ENCODE measurements around the gene PHLDA2. TPM values are rescaled to one million over a fixed set of nuclear protein-coding genes. Genes with fewer than 3 reads are reported as not detected.

PHLDA2 gene
- total and polyA plus RNA-seq, 12 donors: 0.11 to 8.9 (median 2.1) TPM; not detected in 3

GRCh38 chr11:2916892-2917645 lies 12.2 kb downstream of the PHLDA2 start:
- no peaks in the 10 kb centered on the region for H3K9me3 ChIP-seq (replicated peaks in 1 of 3)
- no peak overlapping the region for H3K4me3 ChIP-seq
- no peak overlapping the region for H3K27ac ChIP-seq
- no peak for DNase-seq
- TF ChIP-seq POLR2A (IDR thresholded peaks at IDR 0.05): no peak
- TF ChIP-seq CTCF (IDR thresholded peaks at IDR 0.05): no peak
- no peaks in the 10 kb centered on the region for H3K27me3 ChIP-seq
- intact Hi-C loops (cut with DNase I): no loop called here
- WGBS, 4 donors: 86 to 92% (median 91%) methylated on average over 9 to 16 of the region's 16 CpGs
- H3K36me3 ChIP-seq (replicated peaks in 1 of 2): no peaks in the 10 kb centered on the region
- H3K4me1 ChIP-seq (replicated peaks in 1 of 2): no peaks in the 10 kb centered on the region

- H3K9me3 ChIP-seq (replicated peaks in 1 of 3): no peaks in the 10 kb centered on the region
- DNase-seq: no peak
- intact Hi-C loops (cut with DNase I): no loop called here
- H3K4me3 ChIP-seq: no peak overlapping the region
- H3K36me3 ChIP-seq (replicated peaks in 1 of 2): no peaks in the 10 kb centered on the region
- H3K27me3 ChIP-seq: no peaks in the 10 kb centered on the region
- no peak for TF ChIP-seq CTCF (IDR thresholded peaks at IDR 0.05)
- no peak overlapping the region for H3K27ac ChIP-seq
- 83 to 88% (median 84%) methylated on average over 1 to 20 of the region's 20 CpGs for WGBS, 4 donors
- H3K4me1 ChIP-seq (replicated peaks in 1 of 2): no peaks in the 10 kb centered on the region
Observed at GRCh38 chr11:2916114-2916891, 12.9 kb downstream of the PHLDA2 start.

- H3K4me1 ChIP-seq (replicated peaks in 1 of 2): no peaks in the 10 kb centered on the region
- H3K27me3 ChIP-seq: no peaks in the 10 kb centered on the region
- H3K36me3 ChIP-seq (replicated peaks in 1 of 2): no peaks in the 10 kb centered on the region
- intact Hi-C loops (cut with DNase I): no loop called here
- no peak overlapping the region for H3K27ac ChIP-seq
- no peak overlapping the region for H3K4me3 ChIP-seq
- no peak for TF ChIP-seq POLR2A (IDR thresholded peaks at IDR 0.05)
- no peak for TF ChIP-seq CTCF (IDR thresholded peaks at IDR 0.05)
- DNase-seq: no peak
- WGBS, 4 donors: 84 to 91% (median 88%) methylated on average over 6 to 11 of the region's 11 CpGs
- no peaks in the 10 kb centered on the region for H3K9me3 ChIP-seq (replicated peaks in 1 of 3)
Observed at GRCh38 chr11:2915473-2915872, 13.7 kb downstream of the PHLDA2 start.

- intact Hi-C loops (cut with DNase I): no loop called here
- no peak overlapping the region for H3K27ac ChIP-seq
- H3K9me3 ChIP-seq (replicated peaks in 1 of 3): no peaks in the 10 kb centered on the region
- 81 to 93% (median 85%) methylated on average over 7 to 18 of the region's 18 CpGs for WGBS, 4 donors
- H3K4me1 ChIP-seq (replicated peaks in 1 of 2): no peaks in the 10 kb centered on the region
- no peak for TF ChIP-seq POLR2A (IDR thresholded peaks at IDR 0.05)
- TF ChIP-seq CTCF (IDR thresholded peaks at IDR 0.05): no peak
- H3K4me3 ChIP-seq: no peak overlapping the region
- DNase-seq: no peak
- no peaks in the 10 kb centered on the region for H3K36me3 ChIP-seq (replicated peaks in 1 of 2)
- H3K27me3 ChIP-seq: no peaks in the 10 kb centered on the region
Observed at GRCh38 chr11:2914455-2915195, 14.6 kb downstream of the PHLDA2 start.
